Measurements from ENCODE around the gene PRDX2.

DNA sequence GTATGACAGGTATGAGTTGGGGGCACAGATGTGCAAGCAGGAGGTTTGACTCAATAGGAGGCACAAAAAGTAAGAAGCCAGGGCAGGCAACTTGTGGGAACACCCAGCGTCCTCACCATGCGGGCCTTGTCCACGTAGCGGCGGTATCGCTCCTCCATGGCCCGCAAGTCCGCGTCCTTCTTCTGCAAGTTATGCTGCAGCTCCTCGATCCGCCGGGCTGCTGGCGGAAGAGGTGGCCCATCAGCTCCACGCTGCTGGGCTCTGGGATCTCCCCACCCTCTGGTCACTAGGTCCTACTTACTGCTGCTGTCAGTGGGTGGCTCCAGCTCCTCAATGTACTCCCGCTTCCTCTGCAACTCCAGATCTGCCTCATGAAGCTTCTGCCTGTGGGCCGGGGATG is 36.9 kb downstream of the PRDX2 start:
- TF ChIP-seq, protein P1, sequence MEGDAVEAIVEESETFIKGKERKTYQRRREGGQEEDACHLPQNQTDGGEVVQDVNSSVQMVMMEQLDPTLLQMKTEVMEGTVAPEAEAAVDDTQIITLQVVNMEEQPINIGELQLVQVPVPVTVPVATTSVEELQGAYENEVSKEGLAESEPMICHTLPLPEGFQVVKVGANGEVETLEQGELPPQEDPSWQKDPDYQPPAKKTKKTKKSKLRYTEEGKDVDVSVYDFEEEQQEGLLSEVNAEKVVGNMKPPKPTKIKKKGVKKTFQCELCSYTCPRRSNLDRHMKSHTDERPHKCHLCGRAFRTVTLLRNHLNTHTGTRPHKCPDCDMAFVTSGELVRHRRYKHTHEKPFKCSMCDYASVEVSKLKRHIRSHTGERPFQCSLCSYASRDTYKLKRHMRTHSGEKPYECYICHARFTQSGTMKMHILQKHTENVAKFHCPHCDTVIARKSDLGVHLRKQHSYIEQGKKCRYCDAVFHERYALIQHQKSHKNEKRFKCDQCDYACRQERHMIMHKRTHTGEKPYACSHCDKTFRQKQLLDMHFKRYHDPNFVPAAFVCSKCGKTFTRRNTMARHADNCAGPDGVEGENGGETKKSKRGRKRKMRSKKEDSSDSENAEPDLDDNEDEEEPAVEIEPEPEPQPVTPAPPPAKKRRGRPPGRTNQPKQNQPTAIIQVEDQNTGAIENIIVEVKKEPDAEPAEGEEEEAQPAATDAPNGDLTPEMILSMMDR (IDR thresholded peaks at IDR 0.05; ENCODE audit: low read depth, low read length, poor library complexity, severe bottlenecking), result no peak
- TF ChIP-seq EZH2phosphoT487 (IDR thresholded peaks at IDR 0.05; ENCODE audit: borderline replicate concordance, low read length), result no peak

Data from DOHH2 (cell line).